ENCODE results near the gene MAN1C1. TPM values are rescaled to one million over a fixed set of nuclear protein-coding genes. Genes with fewer than 3 reads are reported as not detected.
A peak's percentile ranks its signal among the peaks of the same experiment; 100 is the strongest.

Gene MAN1C1
- total and polyA plus RNA-seq, 9 of the 15 experiments (the other 6 are each of a cell fraction or from before 2014, with no cell fraction given) = 0.04 to 0.44 (median 0.10) TPM; not detected in 3

- TF ChIP-seq, protein P1, sequence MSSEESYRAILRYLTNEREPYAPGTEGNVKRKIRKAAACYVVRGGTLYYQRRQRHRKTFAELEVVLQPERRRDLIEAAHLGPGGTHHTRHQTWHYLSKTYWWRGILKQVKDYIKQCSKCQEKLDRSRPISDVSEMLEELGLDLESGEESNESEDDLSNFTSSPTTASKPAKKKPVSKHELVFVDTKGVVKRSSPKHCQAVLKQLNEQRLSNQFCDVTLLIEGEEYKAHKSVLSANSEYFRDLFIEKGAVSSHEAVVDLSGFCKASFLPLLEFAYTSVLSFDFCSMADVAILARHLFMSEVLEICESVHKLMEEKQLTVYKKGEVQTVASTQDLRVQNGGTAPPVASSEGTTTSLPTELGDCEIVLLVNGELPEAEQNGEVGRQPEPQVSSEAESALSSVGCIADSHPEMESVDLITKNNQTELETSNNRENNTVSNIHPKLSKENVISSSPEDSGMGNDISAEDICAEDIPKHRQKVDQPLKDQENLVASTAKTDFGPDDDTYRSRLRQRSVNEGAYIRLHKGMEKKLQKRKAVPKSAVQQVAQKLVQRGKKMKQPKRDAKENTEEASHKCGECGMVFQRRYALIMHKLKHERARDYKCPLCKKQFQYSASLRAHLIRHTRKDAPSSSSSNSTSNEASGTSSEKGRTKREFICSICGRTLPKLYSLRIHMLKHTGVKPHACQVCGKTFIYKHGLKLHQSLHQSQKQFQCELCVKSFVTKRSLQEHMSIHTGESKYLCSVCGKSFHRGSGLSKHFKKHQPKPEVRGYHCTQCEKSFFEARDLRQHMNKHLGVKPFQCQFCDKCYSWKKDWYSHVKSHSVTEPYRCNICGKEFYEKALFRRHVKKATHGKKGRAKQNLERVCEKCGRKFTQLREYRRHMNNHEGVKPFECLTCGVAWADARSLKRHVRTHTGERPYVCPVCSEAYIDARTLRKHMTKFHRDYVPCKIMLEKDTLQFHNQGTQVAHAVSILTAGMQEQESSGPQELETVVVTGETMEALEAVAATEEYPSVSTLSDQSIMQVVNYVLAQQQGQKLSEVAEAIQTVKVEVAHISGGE (CRISPR knock-in tag; IDR thresholded peaks at IDR 0.05) = no peak
- TF ChIP-seq HNRNPLL (IDR thresholded peaks at IDR 0.05; ENCODE audit: low read depth, low read length, poor library complexity, severe bottlenecking) (no peak), MCM2 (IDR thresholded peaks at IDR 0.05; ENCODE audit: low read depth) (no peak), USF1 (CRISPR knock-in tag; IDR thresholded peaks at IDR 0.05) (peak; percentile 49), ZC3H11A (IDR thresholded peaks at IDR 0.05; ENCODE audit: low read depth, low read length) (no peak), MED1 (CRISPR knock-in tag; IDR thresholded peaks at IDR 0.05; ENCODE audit: borderline replicate concordance) (no peak), MAZ (CRISPR knock-in tag; conservative IDR thresholded peaks at IDR 0.05 in 1 of 2, IDR thresholded peaks at IDR 0.05 in 1 of 2) (peak in 1 of 2 experiments; percentile 25; a peak in 2 of 4 replicates), ZKSCAN1 (IDR thresholded peaks at IDR 0.05; ENCODE audit: low read depth, low read length) (no peak), MTA2 (IDR thresholded peaks at IDR 0.05; ENCODE audit: low read depth) (peak; percentile 43; the same call in 1 of the 2 replicates), SMARCA4 (IDR thresholded peaks at IDR 0.05) (peak; percentile 93), HDAC8 (tag; IDR thresholded peaks at IDR 0.05) (no peak), ZNF518B (CRISPR knock-in tag; IDR thresholded peaks at IDR 0.05) (no peak), ASH1L (IDR thresholded peaks at IDR 0.05; ENCODE audit: borderline replicate concordance, low read depth, partially characterized antibody) (no peak)
- TF ChIP-seq, protein P2, sequence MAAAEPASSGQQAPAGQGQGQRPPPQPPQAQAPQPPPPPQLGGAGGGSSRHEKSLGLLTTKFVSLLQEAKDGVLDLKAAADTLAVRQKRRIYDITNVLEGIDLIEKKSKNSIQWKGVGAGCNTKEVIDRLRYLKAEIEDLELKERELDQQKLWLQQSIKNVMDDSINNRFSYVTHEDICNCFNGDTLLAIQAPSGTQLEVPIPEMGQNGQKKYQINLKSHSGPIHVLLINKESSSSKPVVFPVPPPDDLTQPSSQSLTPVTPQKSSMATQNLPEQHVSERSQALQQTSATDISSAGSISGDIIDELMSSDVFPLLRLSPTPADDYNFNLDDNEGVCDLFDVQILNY (CRISPR knock-in tag; IDR thresholded peaks at IDR 0.05) = no peak
- TF ChIP-seq, protein P3, sequence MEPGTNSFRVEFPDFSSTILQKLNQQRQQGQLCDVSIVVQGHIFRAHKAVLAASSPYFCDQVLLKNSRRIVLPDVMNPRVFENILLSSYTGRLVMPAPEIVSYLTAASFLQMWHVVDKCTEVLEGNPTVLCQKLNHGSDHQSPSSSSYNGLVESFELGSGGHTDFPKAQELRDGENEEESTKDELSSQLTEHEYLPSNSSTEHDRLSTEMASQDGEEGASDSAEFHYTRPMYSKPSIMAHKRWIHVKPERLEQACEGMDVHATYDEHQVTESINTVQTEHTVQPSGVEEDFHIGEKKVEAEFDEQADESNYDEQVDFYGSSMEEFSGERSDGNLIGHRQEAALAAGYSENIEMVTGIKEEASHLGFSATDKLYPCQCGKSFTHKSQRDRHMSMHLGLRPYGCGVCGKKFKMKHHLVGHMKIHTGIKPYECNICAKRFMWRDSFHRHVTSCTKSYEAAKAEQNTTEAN (CRISPR knock-in tag; IDR thresholded peaks at IDR 0.05) = no peak
Observed at GRCh38 chr1:25782608-25783201, 166.1 kb downstream of the MAN1C1 start (continued).
